ENCODE results near the gene FNBP1L.

GRCh38 chr1:93559045-93559444 is 111.1 kb downstream of the FNBP1L start:
- TF ChIP-seq, protein P1, sequence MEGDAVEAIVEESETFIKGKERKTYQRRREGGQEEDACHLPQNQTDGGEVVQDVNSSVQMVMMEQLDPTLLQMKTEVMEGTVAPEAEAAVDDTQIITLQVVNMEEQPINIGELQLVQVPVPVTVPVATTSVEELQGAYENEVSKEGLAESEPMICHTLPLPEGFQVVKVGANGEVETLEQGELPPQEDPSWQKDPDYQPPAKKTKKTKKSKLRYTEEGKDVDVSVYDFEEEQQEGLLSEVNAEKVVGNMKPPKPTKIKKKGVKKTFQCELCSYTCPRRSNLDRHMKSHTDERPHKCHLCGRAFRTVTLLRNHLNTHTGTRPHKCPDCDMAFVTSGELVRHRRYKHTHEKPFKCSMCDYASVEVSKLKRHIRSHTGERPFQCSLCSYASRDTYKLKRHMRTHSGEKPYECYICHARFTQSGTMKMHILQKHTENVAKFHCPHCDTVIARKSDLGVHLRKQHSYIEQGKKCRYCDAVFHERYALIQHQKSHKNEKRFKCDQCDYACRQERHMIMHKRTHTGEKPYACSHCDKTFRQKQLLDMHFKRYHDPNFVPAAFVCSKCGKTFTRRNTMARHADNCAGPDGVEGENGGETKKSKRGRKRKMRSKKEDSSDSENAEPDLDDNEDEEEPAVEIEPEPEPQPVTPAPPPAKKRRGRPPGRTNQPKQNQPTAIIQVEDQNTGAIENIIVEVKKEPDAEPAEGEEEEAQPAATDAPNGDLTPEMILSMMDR (IDR thresholded peaks at IDR 0.05) = no peak
- no peak for TF ChIP-seq POLR2A (IDR thresholded peaks at IDR 0.05)

Data from testis (tissue), 2 donors.